PFSK-1 (cell line): Measurements from ENCODE around the gene GPD1.

ENCODE experiments used
- FOXP2 ChIP-seq: optimal IDR thresholded peaks from 2 replicates; pipeline ENCODE3; 2011; ENCODE audit warnings: borderline replicate concordance, control low read depth, inconsistent platforms; ENCODE audit not compliant: insufficient read depth; ENCODE audit errors: extremely low read length, extremely low read depth
- POLR2AphosphoS5 ChIP-seq: IDR thresholded peaks from 2 replicates; pipeline ENCODE4 v1.6.1; 2012; ENCODE audit warnings: low read depth, mild to moderate bottlenecking, control low read depth, low read length, moderate library complexity
- SIN3A ChIP-seq: IDR thresholded peaks from 2 replicates; pipeline ENCODE4 v1.6.1; 2012; ENCODE audit warnings: mild to moderate bottlenecking, low read length, moderate library complexity, borderline replicate concordance; ENCODE audit not compliant: insufficient read depth

GRCh38 chr12:50062728-50063460 is 40.9 kb upstream of the GPD1 start:
- TF ChIP-seq POLR2AphosphoS5, result no peak
- no peak for TF ChIP-seq FOXP2
- TF ChIP-seq SIN3A, result no peak
